ENCODE data around the gene C19orf53.

The C19orf53 gene

GRCh38 chr19:13827656-13828055, 53.4 kb downstream of the C19orf53 start:
- no peak for DNase-seq
